ENCODE data around the gene NINJ1. TPM values are rescaled to one million over a fixed set of nuclear protein-coding genes. Genes with fewer than 3 reads are reported as not detected.

Gene NINJ1
- total and polyA plus RNA-seq, 2 of the 8 experiments (the other 6 are each of a cell fraction or from before 2014, with no cell fraction given) = 28.2 to 65.6 TPM

DNA sequence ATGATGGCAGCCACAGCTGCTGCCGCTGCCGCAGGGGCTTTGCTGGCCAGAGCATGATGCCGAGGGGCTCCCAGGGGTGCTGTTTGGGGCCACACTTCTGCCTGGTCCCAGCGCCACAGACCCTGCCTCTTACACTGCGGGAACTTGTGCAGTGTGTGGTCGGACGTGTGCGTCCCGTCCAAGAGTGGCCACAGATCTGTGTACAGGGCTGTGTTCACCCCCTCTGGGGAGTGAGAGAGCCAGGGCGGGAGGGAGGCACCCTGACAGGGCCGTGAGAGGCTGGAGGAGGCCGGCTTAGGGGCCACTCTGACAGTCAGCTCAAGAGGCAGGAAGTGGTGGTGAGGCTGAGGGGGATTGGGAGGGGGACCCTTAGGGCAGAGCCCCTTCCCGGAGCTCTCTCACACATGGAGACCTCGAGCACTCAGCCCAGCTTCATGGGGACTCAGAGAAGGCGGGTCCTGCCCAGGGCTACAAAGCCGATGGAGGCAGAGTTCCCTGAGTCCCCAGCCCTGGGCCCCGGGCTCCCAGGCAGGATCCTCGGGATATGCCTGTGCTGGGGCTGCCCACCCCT, 51.1 kb downstream of the NINJ1 start (continued):
- TF ChIP-seq, protein P1, sequence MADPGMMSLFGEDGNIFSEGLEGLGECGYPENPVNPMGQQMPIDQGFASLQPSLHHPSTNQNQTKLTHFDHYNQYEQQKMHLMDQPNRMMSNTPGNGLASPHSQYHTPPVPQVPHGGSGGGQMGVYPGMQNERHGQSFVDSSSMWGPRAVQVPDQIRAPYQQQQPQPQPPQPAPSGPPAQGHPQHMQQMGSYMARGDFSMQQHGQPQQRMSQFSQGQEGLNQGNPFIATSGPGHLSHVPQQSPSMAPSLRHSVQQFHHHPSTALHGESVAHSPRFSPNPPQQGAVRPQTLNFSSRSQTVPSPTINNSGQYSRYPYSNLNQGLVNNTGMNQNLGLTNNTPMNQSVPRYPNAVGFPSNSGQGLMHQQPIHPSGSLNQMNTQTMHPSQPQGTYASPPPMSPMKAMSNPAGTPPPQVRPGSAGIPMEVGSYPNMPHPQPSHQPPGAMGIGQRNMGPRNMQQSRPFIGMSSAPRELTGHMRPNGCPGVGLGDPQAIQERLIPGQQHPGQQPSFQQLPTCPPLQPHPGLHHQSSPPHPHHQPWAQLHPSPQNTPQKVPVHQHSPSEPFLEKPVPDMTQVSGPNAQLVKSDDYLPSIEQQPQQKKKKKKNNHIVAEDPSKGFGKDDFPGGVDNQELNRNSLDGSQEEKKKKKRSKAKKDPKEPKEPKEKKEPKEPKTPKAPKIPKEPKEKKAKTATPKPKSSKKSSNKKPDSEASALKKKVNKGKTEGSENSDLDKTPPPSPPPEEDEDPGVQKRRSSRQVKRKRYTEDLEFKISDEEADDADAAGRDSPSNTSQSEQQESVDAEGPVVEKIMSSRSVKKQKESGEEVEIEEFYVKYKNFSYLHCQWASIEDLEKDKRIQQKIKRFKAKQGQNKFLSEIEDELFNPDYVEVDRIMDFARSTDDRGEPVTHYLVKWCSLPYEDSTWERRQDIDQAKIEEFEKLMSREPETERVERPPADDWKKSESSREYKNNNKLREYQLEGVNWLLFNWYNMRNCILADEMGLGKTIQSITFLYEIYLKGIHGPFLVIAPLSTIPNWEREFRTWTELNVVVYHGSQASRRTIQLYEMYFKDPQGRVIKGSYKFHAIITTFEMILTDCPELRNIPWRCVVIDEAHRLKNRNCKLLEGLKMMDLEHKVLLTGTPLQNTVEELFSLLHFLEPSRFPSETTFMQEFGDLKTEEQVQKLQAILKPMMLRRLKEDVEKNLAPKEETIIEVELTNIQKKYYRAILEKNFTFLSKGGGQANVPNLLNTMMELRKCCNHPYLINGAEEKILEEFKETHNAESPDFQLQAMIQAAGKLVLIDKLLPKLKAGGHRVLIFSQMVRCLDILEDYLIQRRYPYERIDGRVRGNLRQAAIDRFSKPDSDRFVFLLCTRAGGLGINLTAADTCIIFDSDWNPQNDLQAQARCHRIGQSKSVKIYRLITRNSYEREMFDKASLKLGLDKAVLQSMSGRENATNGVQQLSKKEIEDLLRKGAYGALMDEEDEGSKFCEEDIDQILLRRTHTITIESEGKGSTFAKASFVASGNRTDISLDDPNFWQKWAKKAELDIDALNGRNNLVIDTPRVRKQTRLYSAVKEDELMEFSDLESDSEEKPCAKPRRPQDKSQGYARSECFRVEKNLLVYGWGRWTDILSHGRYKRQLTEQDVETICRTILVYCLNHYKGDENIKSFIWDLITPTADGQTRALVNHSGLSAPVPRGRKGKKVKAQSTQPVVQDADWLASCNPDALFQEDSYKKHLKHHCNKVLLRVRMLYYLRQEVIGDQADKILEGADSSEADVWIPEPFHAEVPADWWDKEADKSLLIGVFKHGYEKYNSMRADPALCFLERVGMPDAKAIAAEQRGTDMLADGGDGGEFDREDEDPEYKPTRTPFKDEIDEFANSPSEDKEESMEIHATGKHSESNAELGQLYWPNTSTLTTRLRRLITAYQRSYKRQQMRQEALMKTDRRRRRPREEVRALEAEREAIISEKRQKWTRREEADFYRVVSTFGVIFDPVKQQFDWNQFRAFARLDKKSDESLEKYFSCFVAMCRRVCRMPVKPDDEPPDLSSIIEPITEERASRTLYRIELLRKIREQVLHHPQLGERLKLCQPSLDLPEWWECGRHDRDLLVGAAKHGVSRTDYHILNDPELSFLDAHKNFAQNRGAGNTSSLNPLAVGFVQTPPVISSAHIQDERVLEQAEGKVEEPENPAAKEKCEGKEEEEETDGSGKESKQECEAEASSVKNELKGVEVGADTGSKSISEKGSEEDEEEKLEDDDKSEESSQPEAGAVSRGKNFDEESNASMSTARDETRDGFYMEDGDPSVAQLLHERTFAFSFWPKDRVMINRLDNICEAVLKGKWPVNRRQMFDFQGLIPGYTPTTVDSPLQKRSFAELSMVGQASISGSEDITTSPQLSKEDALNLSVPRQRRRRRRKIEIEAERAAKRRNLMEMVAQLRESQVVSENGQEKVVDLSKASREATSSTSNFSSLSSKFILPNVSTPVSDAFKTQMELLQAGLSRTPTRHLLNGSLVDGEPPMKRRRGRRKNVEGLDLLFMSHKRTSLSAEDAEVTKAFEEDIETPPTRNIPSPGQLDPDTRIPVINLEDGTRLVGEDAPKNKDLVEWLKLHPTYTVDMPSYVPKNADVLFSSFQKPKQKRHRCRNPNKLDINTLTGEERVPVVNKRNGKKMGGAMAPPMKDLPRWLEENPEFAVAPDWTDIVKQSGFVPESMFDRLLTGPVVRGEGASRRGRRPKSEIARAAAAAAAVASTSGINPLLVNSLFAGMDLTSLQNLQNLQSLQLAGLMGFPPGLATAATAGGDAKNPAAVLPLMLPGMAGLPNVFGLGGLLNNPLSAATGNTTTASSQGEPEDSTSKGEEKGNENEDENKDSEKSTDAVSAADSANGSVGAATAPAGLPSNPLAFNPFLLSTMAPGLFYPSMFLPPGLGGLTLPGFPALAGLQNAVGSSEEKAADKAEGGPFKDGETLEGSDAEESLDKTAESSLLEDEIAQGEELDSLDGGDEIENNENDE (IDR thresholded peaks at IDR 0.05; ENCODE audit: insufficient replicate concordance, low read length) = no peak
- TF ChIP-seq, protein P2, sequence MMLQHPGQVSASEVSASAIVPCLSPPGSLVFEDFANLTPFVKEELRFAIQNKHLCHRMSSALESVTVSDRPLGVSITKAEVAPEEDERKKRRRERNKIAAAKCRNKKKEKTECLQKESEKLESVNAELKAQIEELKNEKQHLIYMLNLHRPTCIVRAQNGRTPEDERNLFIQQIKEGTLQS (IDR thresholded peaks at IDR 0.05; ENCODE audit: insufficient read depth, low read depth, low read length) = no peak
- TF ChIP-seq E2F6 (IDR thresholded peaks at IDR 0.05) (no peak), CBX5 (IDR thresholded peaks at IDR 0.05; ENCODE audit: low read depth, low read length) (no peak), SAP30 (IDR thresholded peaks at IDR 0.05; ENCODE audit: insufficient read depth, insufficient replicate concordance, low read length) (no peak)
- TF ChIP-seq, protein P3, sequence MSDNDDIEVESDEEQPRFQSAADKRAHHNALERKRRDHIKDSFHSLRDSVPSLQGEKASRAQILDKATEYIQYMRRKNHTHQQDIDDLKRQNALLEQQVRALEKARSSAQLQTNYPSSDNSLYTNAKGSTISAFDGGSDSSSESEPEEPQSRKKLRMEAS (IDR thresholded peaks at IDR 0.05) = no peak

All from H1 (cell line).